Ishikawa (cell line): ENCODE data around the gene RECQL.
A peak's percentile ranks its signal among the peaks of the same experiment; 100 is the strongest.

Experiments used
- CEBPB ChIP-seq: IDR thresholded peaks from 2 replicates; pipeline ENCODE4 v1.6.1; 2012
- CREB1 ChIP-seq: IDR thresholded peaks from 2 replicates; pipeline ENCODE4 v1.6.1; 2012; ENCODE audit warnings: low read depth
- EGR1 ChIP-seq: IDR thresholded peaks from 2 replicates; pipeline ENCODE4 v1.6.1; 2012
- EP300 ChIP-seq: IDR thresholded peaks from 2 replicates; pipeline ENCODE4 v1.6.1; 2012; ENCODE audit warnings: borderline replicate concordance
- FOXM1 ChIP-seq: IDR thresholded peaks from 2 replicates; pipeline ENCODE4 v1.6.1; 2012; ENCODE audit warnings: low read depth, borderline replicate concordance
- MAX ChIP-seq: IDR thresholded peaks from 2 replicates; pipeline ENCODE4 v1.6.1; 2012
- NFIC ChIP-seq: IDR thresholded peaks from 2 replicates; pipeline ENCODE4 v1.6.1; 2012
- RAD21 ChIP-seq: IDR thresholded peaks from 2 replicates; pipeline ENCODE4 v1.6.1; 2012; ENCODE audit warnings: low read depth
- REST ChIP-seq: IDR thresholded peaks from 2 replicates; pipeline ENCODE4 v1.6.1; 2012; ENCODE audit warnings: low read depth, mild to moderate bottlenecking
- TAF1 ChIP-seq: IDR thresholded peaks from 2 replicates; pipeline ENCODE4 v1.6.1; 2012; ENCODE audit warnings: low read depth, mild to moderate bottlenecking
- TCF12 ChIP-seq: IDR thresholded peaks from 2 replicates; pipeline ENCODE4 v1.6.1; 2012; ENCODE audit warnings: low read depth
- TEAD4 ChIP-seq: IDR thresholded peaks from 2 replicates; pipeline ENCODE4 v1.6.1; 2012
- USF1 ChIP-seq: IDR thresholded peaks from 2 replicates; pipeline ENCODE4 v1.6.1; 2012
- YY1 ChIP-seq: IDR thresholded peaks from 2 replicates; pipeline ENCODE4 v1.6.1; 2012; ENCODE audit warnings: low read depth
- ZBTB7A ChIP-seq: IDR thresholded peaks from 2 replicates; pipeline ENCODE4 v1.6.1; 2012; ENCODE audit warnings: low read depth

Gene RECQL

GRCh38 chr12:21526721-21527345, 25.4 kb upstream of the RECQL start:
- TF ChIP-seq NFIC (0 out of 2 replicates have a peak, but pooled peaks have one; percentile 66), TCF12 (no peak), CREB1 (no peak), FOXM1 (peak; percentile 9; the same call in 1 of the 2 replicates), RAD21 (no peak), EGR1 (no peak), REST (no peak)

GRCh38 chr12:21526053-21526452, 24.6 kb upstream of the RECQL start, which contains the start of gene SPX:
Gene SPX, plus strand, starts transcription at chr12:21526296. Its CDS starts 177 bp downstream, at chr12:21526473.
- TF ChIP-seq EP300 (no peak), RAD21 (no peak), MAX (no peak), CEBPB (peak; percentile 57), USF1 (no peak), FOXM1 (no peak), TCF12 (no peak), NFIC (no peak)

GRCh38 chr12:21523148-21523547, 21.7 kb upstream of the RECQL start:
- no peak for TF ChIP-seq EGR1
- TF ChIP-seq YY1 = no peak
- no peak for TF ChIP-seq CEBPB
- no peak for TF ChIP-seq TEAD4
- TF ChIP-seq MAX = no peak

GRCh38 chr12:21521541-21521940, 20.1 kb upstream of the RECQL start:
- TF ChIP-seq RAD21 (no peak), YY1 (no peak), CEBPB (no peak), TEAD4 (no peak), FOXM1 (no peak), REST (no peak), ZBTB7A (no peak), EP300 (no peak), USF1 (no peak), EGR1 (no peak), MAX (no peak), TAF1 (no peak), CREB1 (no peak), TCF12 (no peak), NFIC (no peak)

GRCh38 chr12:21518451-21518850, 17.0 kb upstream of the RECQL start:
- no peak for TF ChIP-seq TCF12
- TF ChIP-seq REST = no peak
- TF ChIP-seq CREB1 = no peak
- no peak for TF ChIP-seq TEAD4
- TF ChIP-seq USF1 = no peak
- no peak for TF ChIP-seq FOXM1
- no peak for TF ChIP-seq NFIC
- no peak for TF ChIP-seq YY1
- TF ChIP-seq ZBTB7A = no peak
- TF ChIP-seq TAF1 = no peak
- no peak for TF ChIP-seq EP300
- TF ChIP-seq RAD21 = no peak
